ENCODE results near the gene FRS2. TPM values are rescaled to one million over a fixed set of nuclear protein-coding genes. Genes with fewer than 3 reads are reported as not detected.
A peak's percentile ranks its signal among the peaks of the same experiment; 100 is the strongest.

The FRS2 gene
- total and polyA plus RNA-seq, 2 of the 4 experiments (the other 2 are of a cell fraction), result 12.4 to 58.3 TPM

- no peaks in the 10 kb centered on the region for H4K20me1 ChIP-seq (ENCODE audit: insufficient read depth, low read length)
- H3K23ac ChIP-seq (ENCODE audit: low read depth, low read length), result no peak overlapping the region
- H2BK120ac ChIP-seq (ENCODE audit: low read depth, low read length), result no peak overlapping the region
- intact Hi-C loops (cut with micrococcal nuclease) (no loop called here), in situ Hi-C loops (cut with MboI; ENCODE audit: low sequenced_read_pairs) (loop anchor here (5.0 kb wide), 1 partner anchor 37 kb away; no protein-coding TSS in a partner anchor), dilution Hi-C loops (cut with HindIII; ENCODE audit: low sequenced_read_pairs, unreplicated experiment) (no loop called here)
- H3K14ac ChIP-seq (replicated peaks; ENCODE audit: low read depth, low read length), result no peak overlapping the region
- no peak overlapping the region for H3K4ac ChIP-seq (ENCODE audit: low read depth, low read length)
- CTCF ChIA-PET, result no interaction called here
- H4K8ac ChIP-seq (ENCODE audit: low read depth in 2 of 2, low read length in 2 of 2), result no peak overlapping the region
- H3K4me2 ChIP-seq (ENCODE audit: low read depth, low read length), result no peak overlapping the region
- H3K9ac ChIP-seq (ENCODE audit: low read depth, low read length), result no peak overlapping the region
- no peak overlapping the region for H3K4me3 ChIP-seq (ENCODE audit: insufficient read depth, low read depth, low read length)
- H3K9me1 ChIP-seq (ENCODE audit: insufficient read depth, low read length), result no peaks in the 10 kb centered on the region
- DNase-seq (peak; percentile 11), ATAC-seq (ENCODE audit: low read depth) (no peak)
- H2AK9ac ChIP-seq (replicated peaks; ENCODE audit: low read depth, low read length, poor library complexity), result no peak overlapping the region
- H2BK20ac ChIP-seq (ENCODE audit: low read depth, low read length), result no peak overlapping the region
- POLR2A ChIA-PET (ENCODE audit: unreplicated experiment), result no interaction called here
- TF ChIP-seq MXI1 (IDR thresholded peaks at IDR 0.05; ENCODE audit: borderline replicate concordance, low read depth, low read length) (no peak), NFE2L2 (IDR thresholded peaks at IDR 0.05; ENCODE audit: low read depth, low read length) (no peak), BHLHE40 (IDR thresholded peaks at IDR 0.05; ENCODE audit: low read depth, low read length) (no peak), CHD1 (IDR thresholded peaks at IDR 0.05; ENCODE audit: low read depth, low read length) (no peak)
- TF ChIP-seq, protein P1, sequence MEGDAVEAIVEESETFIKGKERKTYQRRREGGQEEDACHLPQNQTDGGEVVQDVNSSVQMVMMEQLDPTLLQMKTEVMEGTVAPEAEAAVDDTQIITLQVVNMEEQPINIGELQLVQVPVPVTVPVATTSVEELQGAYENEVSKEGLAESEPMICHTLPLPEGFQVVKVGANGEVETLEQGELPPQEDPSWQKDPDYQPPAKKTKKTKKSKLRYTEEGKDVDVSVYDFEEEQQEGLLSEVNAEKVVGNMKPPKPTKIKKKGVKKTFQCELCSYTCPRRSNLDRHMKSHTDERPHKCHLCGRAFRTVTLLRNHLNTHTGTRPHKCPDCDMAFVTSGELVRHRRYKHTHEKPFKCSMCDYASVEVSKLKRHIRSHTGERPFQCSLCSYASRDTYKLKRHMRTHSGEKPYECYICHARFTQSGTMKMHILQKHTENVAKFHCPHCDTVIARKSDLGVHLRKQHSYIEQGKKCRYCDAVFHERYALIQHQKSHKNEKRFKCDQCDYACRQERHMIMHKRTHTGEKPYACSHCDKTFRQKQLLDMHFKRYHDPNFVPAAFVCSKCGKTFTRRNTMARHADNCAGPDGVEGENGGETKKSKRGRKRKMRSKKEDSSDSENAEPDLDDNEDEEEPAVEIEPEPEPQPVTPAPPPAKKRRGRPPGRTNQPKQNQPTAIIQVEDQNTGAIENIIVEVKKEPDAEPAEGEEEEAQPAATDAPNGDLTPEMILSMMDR (conservative IDR thresholded peaks at IDR 0.05; ENCODE audit: low read depth, low read length), result no peak
- no peak overlapping the region for H4K91ac ChIP-seq (ENCODE audit: insufficient read depth, low read depth, low read length)
- no peak overlapping the region for H4K5ac ChIP-seq (ENCODE audit: low read depth, low read length)
- no peaks in the 10 kb centered on the region for H3K79me1 ChIP-seq (ENCODE audit: low read depth in 1 of 2, low read length in 2 of 2)
- H3K56ac ChIP-seq (ENCODE audit: extremely low read depth, insufficient read depth, low read length), result no peak overlapping the region
- H3K18ac ChIP-seq (ENCODE audit: low read depth, low read length), result no peak overlapping the region
- H2AK5ac ChIP-seq (ENCODE audit: low read depth, low read length), result no peak overlapping the region
- no peak overlapping the region for H2BK15ac ChIP-seq (ENCODE audit: low read depth, low read length)
- no peak overlapping the region for H2BK5ac ChIP-seq (ENCODE audit: low read depth, low read length, poor library complexity, severe bottlenecking)
- H3K36me3 ChIP-seq (ENCODE audit: control insufficient read depth, insufficient read depth, low read length), result no peaks in the 10 kb centered on the region
- H3K27me3 ChIP-seq (ENCODE audit: control insufficient read depth, insufficient read depth, low read length), result no peaks in the 10 kb centered on the region
- no peaks in the 10 kb centered on the region for H3K9me3 ChIP-seq (ENCODE audit: control insufficient read depth, insufficient read depth, low read length)
- no peaks in the 10 kb centered on the region for H3K4me1 ChIP-seq (ENCODE audit: control insufficient read depth, insufficient read depth, low read length)
- WGBS, 2 experiments (ENCODE audit: extremely low coverage in 2 of 2, insufficient read length in 1 of 2), result 50% methylated on average over 1 of the region's 1 CpG; no CpG with 5 or more reads in 1 of the 2 experiments
- BruUV-seq (replicated peaks), result no TSS peak
- no peak overlapping the region for H2AFZ ChIP-seq (replicated peaks; ENCODE audit: low read length, poor library complexity)
- H3K27ac ChIP-seq (ENCODE audit: insufficient read depth, low read length), result no peak overlapping the region
These were observed 5.8 kb upstream of the FRS2 start for GRCh38 chr12:69464428-69464827.
